HG02642 (cell line): ENCODE data around the gene TTC4.

Experiments
- ATAC-seq: cut with Tn5 transposase; IDR thresholded peaks from one replicate; pipeline ENCODE4 v1.9.1; 2021; ENCODE audit warnings: mild to moderate bottlenecking; ENCODE audit not compliant: unreplicated experiment, poor library complexity

The TTC4 gene

GRCh38 chr1:54715493-54716298 lies at the start of gene TTC4:
TTC4 (plus strand) TSS chr1:54715861; CDS start chr1:54715909, 48 bp downstream.
- peak; percentile 97 for ATAC-seq

- ATAC-seq, result no peak
Observed at GRCh38 chr1:54666333-54666732, 49.3 kb upstream of the TTC4 start.

- ATAC-seq, result no peak
Observed at GRCh38 chr1:54667797-54668196, 47.9 kb upstream of the TTC4 start.

- no peak for ATAC-seq
Observed at GRCh38 chr1:54668567-54668966, 47.1 kb upstream of the TTC4 start.

GRCh38 chr1:54671985-54672608 lies 43.6 kb upstream of the TTC4 start:
- peak; percentile 74 for ATAC-seq

- ATAC-seq, result no peak
Observed at GRCh38 chr1:54678776-54679643, 36.7 kb upstream of the TTC4 start.

GRCh38 chr1:54679706-54680105 lies 36.0 kb upstream of the TTC4 start:
- ATAC-seq, result no peak

- ATAC-seq, result no peak
Observed at GRCh38 chr1:54680387-54680786, 35.3 kb upstream of the TTC4 start.

- ATAC-seq, result no peak
Observed at GRCh38 chr1:54681358-54681757, 34.3 kb upstream of the TTC4 start.

GRCh38 chr1:54683453-54683852 lies 32.2 kb upstream of the TTC4 start:
- no peak for ATAC-seq

- no peak for ATAC-seq
Observed at GRCh38 chr1:54685335-54685905, 30.2 kb upstream of the TTC4 start.

- no peak for ATAC-seq
Observed at GRCh38 chr1:54686155-54686554, 29.5 kb upstream of the TTC4 start.

- no peak for ATAC-seq
Observed at GRCh38 chr1:54694771-54695170, 20.9 kb upstream of the TTC4 start.

- no peak for ATAC-seq
Observed at GRCh38 chr1:54695221-54695620, 20.4 kb upstream of the TTC4 start.

GRCh38 chr1:54695764-54696163 lies 19.9 kb upstream of the TTC4 start:
- no peak for ATAC-seq

- ATAC-seq, result no peak
Observed at GRCh38 chr1:54696262-54696661, 19.4 kb upstream of the TTC4 start.

- no peak for ATAC-seq
Observed at GRCh38 chr1:54697896-54698295, 17.8 kb upstream of the TTC4 start.

GRCh38 chr1:54698346-54698745 lies 17.3 kb upstream of the TTC4 start:
- no peak for ATAC-seq

- ATAC-seq, result no peak
Observed at GRCh38 chr1:54699936-54700525, 15.6 kb upstream of the TTC4 start.

- no peak for ATAC-seq
Observed at GRCh38 chr1:54701066-54701465, 14.6 kb upstream of the TTC4 start.
